HG02588 (cell line): ENCODE results near the gene PLEKHM1.
"Not testable (repeated sequence)": the region's sequence is repeated elsewhere in the genome, so short reads cannot be mapped to it uniquely, and the experiment has no call there.

Experiments
- ATAC-seq: cut with Tn5 transposase; IDR thresholded peaks from one replicate; pipeline ENCODE4 v1.9.1; 2021; ENCODE audit warnings: mild to moderate bottlenecking, moderate library complexity; ENCODE audit not compliant: unreplicated experiment

The PLEKHM1 gene

GRCh38 chr17:45461524-45462327, 28.8 kb downstream of the PLEKHM1 start:
- ATAC-seq: peak; percentile 84

- not testable (repeated sequence) for ATAC-seq
These were observed 30.1 kb downstream of the PLEKHM1 start for GRCh38 chr17:45460422-45460821.

- not testable (repeated sequence) for ATAC-seq
These were observed 36.2 kb downstream of the PLEKHM1 start for GRCh38 chr17:45454341-45454740.

- not testable (repeated sequence) for ATAC-seq
These were observed 36.8 kb downstream of the PLEKHM1 start for GRCh38 chr17:45453731-45454130.

GRCh38 chr17:45453225-45453534, 37.3 kb downstream of the PLEKHM1 start:
- ATAC-seq: not testable (repeated sequence)

GRCh38 chr17:45452329-45453224, 37.9 kb downstream of the PLEKHM1 start:
- not testable (repeated sequence) for ATAC-seq

- not testable (repeated sequence) for ATAC-seq
These were observed 38.9 kb downstream of the PLEKHM1 start for GRCh38 chr17:45451660-45452059.

- ATAC-seq: no peak
These were observed 39.4 kb downstream of the PLEKHM1 start for GRCh38 chr17:45451131-45451530.

- not testable (repeated sequence) for ATAC-seq
These were observed 40.7 kb downstream of the PLEKHM1 start for GRCh38 chr17:45449708-45450329.

GRCh38 chr17:45449260-45449659, 41.3 kb downstream of the PLEKHM1 start:
- ATAC-seq: not testable (repeated sequence)

GRCh38 chr17:45448483-45448882, 42.0 kb downstream of the PLEKHM1 start:
- ATAC-seq: not testable (repeated sequence)

GRCh38 chr17:45448066-45448465, 42.5 kb downstream of the PLEKHM1 start:
- ATAC-seq: not testable (repeated sequence)

- not testable (repeated sequence) for ATAC-seq
These were observed 42.9 kb downstream of the PLEKHM1 start for GRCh38 chr17:45447650-45448049.

GRCh38 chr17:45446872-45447625, 43.5 kb downstream of the PLEKHM1 start:
- not testable (repeated sequence) for ATAC-seq

- ATAC-seq: not testable (repeated sequence)
These were observed 44.4 kb downstream of the PLEKHM1 start for GRCh38 chr17:45445901-45446743.

GRCh38 chr17:45444856-45445820, 45.4 kb downstream of the PLEKHM1 start:
- not testable (repeated sequence) for ATAC-seq

- ATAC-seq: not testable (repeated sequence)
These were observed 46.2 kb downstream of the PLEKHM1 start for GRCh38 chr17:45444301-45444700.
